ENCODE data around the gene TXNDC12.

DNA sequence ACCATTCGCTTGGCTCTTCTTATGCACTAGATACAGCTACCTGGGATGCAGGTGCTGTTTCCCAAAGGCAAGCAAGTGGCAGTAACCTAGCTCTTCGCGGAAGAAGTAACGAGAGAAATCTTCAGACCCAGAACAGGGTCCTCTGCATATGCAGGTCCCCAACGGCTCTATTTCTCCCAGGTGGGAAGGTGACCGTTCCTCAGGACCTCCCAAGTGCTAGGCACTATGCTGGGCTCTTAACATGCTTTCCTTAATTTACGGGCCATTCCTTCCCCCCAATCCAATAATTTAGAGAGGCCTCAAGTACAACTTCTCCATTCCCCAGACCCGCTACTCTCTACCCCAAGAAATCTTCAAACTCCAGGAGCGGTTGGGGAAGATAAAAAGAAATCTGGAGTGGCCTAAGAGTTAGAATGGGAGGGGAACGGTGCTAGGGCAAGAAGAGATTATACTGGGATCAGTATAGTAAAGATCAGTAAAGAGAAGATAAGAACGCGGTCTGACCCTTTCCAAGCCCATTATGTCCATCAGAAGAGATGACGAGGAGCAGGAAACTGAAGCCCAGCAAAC, 410 bp downstream of the TXNDC12 start:
- TF ChIP-seq POLR2AphosphoS5 (IDR thresholded peaks at IDR 0.05; ENCODE audit: borderline replicate concordance, low read depth, low read length) (no peak), EZH2 (IDR thresholded peaks at IDR 0.05) (no peak)

Data from SK-N-MC (cell line).